ENCODE data around the gene NADK2. TPM values are rescaled to one million over a fixed set of nuclear protein-coding genes. Genes with fewer than 3 reads are reported as not detected.

The NADK2 gene
- total RNA-seq, 1 donor from 2014 or later, result 27.1 TPM

DNA sequence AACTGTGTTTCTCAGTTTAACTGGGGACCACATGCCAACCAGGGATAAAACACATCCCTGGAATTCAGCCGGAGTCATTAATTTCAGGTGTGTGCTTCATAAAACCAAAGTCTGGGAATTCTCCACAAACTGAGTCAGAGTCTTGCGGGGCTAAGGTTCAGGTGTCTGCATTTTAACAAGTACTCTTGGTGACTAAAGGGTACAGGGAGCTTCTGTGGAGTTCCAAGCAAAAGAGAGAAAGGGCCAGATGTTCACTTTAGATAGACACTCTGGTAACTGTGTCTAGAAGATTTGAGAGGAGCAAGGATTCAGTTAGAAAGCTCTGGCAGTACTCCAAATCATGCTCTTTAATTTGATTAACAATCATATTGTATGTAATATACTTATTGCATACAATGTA, 4.0 kb downstream of the NADK2 start:
- Histone ChIP-seq H3K9me3 (ENCODE audit: control insufficient read depth in 3 of 3, low read length in 3 of 3) (no peaks in the 10 kb centered on the region), H3K4me3 (ENCODE audit: low read length in 3 of 3) (no peak overlapping the region), H3K9ac (ENCODE audit: low read depth in 1 of 3, low read length in 3 of 3) (no peak overlapping the region), H3K4me1 (ENCODE audit: control insufficient read depth in 3 of 3, insufficient read depth in 3 of 3, low read length in 3 of 3) (peaks cover 21 to 32% (median 23%) of the 10 kb centered on the region in 3 donors), H3K36me3 (ENCODE audit: control insufficient read depth in 3 of 3, insufficient read depth in 3 of 3, low read length in 3 of 3) (no peaks in the 10 kb centered on the region), H3K27me3 (ENCODE audit: control insufficient read depth in 3 of 3, insufficient read depth in 3 of 3, low read length in 3 of 3) (no peaks in the 10 kb centered on the region), H3K27ac (ENCODE audit: low read depth, low read length) (no peak overlapping the region)

DNA sequence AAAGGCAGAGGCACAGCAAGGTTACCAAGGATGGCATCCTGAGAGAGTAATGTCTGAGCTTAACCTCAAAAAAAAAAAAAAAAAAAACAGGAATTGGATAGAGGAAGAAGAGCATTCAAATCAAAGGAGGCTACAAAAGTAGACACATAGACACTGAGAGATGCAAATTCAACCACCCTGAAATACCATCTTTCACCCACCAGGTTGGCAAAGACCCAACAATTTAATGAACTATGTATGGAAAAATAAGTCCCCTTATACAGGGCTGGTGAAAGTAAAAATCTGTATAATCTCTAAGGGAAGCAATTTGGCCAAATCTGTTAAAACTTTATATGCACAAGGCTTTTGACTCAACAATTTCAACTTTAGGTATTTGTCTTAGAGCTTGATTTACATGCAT, 4.9 kb downstream of the NADK2 start:
- Histone ChIP-seq H3K9me3 (ENCODE audit: control insufficient read depth in 3 of 3, low read length in 3 of 3) (no peaks in the 10 kb centered on the region), H3K4me3 (ENCODE audit: low read length in 3 of 3) (no peak overlapping the region), H3K36me3 (ENCODE audit: control insufficient read depth in 3 of 3, insufficient read depth in 3 of 3, low read length in 3 of 3) (no peaks in the 10 kb centered on the region), H3K4me1 (ENCODE audit: control insufficient read depth in 3 of 3, insufficient read depth in 3 of 3, low read length in 3 of 3) (peaks cover 18 to 29% (median 20%) of the 10 kb centered on the region in 3 donors), H3K27ac (ENCODE audit: low read depth, low read length) (no peak overlapping the region), H3K27me3 (ENCODE audit: control insufficient read depth in 3 of 3, insufficient read depth in 3 of 3, low read length in 3 of 3) (no peaks in the 10 kb centered on the region), H3K9ac (ENCODE audit: low read depth in 1 of 3, low read length in 3 of 3) (no peak overlapping the region)

DNA sequence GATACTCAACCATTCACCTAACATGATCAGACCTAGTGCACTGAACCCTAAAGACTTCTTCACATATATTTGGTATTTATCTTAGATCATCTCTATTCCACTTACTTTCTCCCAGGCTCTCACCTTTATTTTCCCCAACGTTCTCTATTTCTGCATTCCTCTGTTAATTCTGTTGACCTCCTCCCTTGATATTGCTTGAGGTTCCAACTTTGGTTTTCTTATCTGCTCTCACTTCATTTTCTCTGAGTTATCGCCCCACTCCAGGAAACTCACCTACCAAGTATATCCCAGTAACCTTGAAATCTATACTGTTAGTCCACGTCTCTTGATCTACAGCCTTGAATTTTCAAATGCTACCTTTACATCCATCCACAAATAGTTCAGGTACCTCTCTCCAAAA, 9.2 kb downstream of the NADK2 start:
- no peaks in the 10 kb centered on the region for H3K27me3 ChIP-seq (ENCODE audit: control insufficient read depth in 3 of 3, insufficient read depth in 3 of 3, low read length in 3 of 3)
- no peaks in the 10 kb centered on the region for H3K36me3 ChIP-seq (ENCODE audit: control insufficient read depth in 3 of 3, insufficient read depth in 3 of 3, low read length in 3 of 3)
- no peak overlapping the region for H3K4me3 ChIP-seq (ENCODE audit: low read length in 3 of 3)
- no peak overlapping the region for H3K9ac ChIP-seq (ENCODE audit: low read depth in 1 of 3, low read length in 3 of 3)
- no peaks in the 10 kb centered on the region for H3K9me3 ChIP-seq (ENCODE audit: control insufficient read depth in 3 of 3, low read length in 3 of 3)
- H3K27ac ChIP-seq (ENCODE audit: low read depth, low read length), result no peak overlapping the region
- peaks cover 0 to 8% (median 2%) of the 10 kb centered on the region in 3 donors for H3K4me1 ChIP-seq (ENCODE audit: control insufficient read depth in 3 of 3, insufficient read depth in 3 of 3, low read length in 3 of 3)

DNA sequence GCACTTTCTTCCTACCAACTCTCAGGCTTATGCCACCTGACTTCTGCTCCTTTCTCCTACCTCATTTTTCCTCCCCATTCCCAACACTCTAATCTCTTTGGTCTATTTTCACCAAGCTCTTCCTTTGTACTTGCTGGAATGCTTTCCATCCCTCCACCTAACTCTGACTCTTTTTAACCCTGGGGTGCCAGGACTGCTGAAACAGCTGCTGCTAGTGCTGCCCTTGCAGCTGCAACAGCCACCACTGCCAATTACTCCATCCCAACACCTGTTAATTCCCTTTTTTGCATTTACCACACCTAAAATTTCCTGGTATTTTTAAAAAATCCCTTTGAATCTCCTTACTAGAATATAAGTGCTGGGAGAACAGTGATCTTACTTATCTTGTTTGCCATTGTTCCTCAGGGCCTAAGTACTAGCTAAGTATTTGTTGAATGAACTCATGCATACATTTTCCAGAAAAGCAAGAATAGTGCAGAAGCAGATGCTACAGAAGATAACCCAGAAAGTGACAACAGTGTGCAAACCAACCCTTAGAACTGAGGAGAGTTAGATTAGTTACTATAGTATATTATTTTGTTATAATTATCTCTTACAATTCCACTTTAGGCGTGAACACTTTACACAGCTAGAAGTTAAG, 11.5 kb downstream of the NADK2 start:
- H3K27ac ChIP-seq (ENCODE audit: low read depth, low read length), result no peak overlapping the region
- H3K27me3 ChIP-seq (ENCODE audit: control insufficient read depth in 3 of 3, insufficient read depth in 3 of 3, low read length in 3 of 3), result no peaks in the 10 kb centered on the region
- no peak overlapping the region for H3K4me3 ChIP-seq (ENCODE audit: low read length in 3 of 3)
- H3K9ac ChIP-seq (ENCODE audit: low read depth in 1 of 3, low read length in 3 of 3), result no peak overlapping the region
- H3K4me1 ChIP-seq (ENCODE audit: control insufficient read depth in 3 of 3, insufficient read depth in 3 of 3, low read length in 3 of 3), result peaks cover 0 to 7% (median 0%) of the 10 kb centered on the region in 3 donors
- H3K36me3 ChIP-seq (ENCODE audit: control insufficient read depth in 3 of 3, insufficient read depth in 3 of 3, low read length in 3 of 3), result peaks cover 1 to 6% (median 4%) of the 10 kb centered on the region in 3 donors
- no peaks in the 10 kb centered on the region for H3K9me3 ChIP-seq (ENCODE audit: control insufficient read depth in 3 of 3, low read length in 3 of 3)

DNA sequence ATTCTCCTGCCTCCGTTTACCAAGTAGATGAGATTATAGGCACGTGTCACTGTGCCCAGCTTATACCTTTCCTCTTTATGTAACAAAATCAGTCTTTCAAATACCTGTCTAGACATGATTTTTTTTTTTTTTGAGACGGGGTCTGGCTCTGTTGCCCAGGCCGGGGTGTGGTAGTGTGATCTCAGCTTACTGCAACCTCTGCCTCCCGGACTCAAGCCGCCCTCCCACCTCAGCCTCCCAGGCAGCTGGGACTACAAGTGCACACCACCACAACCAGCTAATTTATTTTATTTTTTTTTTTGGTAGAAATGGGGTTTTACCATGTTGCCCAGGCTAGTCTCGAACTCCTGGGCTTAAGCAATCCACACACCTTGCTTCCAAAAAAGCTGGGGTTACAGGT, 13.2 kb downstream of the NADK2 start:
- H3K36me3 ChIP-seq (ENCODE audit: control insufficient read depth in 3 of 3, insufficient read depth in 3 of 3, low read length in 3 of 3), result peaks cover 6 to 15% (median 12%) of the 10 kb centered on the region in 3 donors
- no peak overlapping the region for H3K9ac ChIP-seq (ENCODE audit: low read depth in 1 of 3, low read length in 3 of 3)
- H3K27ac ChIP-seq (ENCODE audit: low read depth, low read length), result no peak overlapping the region

DNA sequence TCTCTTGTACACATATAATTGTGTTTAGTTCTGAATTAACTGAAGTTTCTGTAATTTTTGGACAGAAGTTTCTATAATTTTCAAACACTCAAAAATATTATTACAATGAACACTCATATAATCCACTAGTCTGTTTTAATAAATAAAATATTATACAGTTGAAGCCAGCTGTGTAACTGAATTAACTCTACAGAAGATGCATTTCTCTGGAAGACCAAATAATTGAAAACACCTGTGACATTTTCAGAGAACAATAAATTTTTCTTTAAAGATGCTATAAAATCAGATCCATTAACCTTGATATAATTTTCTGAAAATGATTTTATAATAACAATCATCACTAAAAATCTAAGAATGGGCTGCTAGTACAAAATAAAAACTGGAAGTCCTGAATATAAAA, 14.7 kb downstream of the NADK2 start:
- no peak overlapping the region for H3K4me3 ChIP-seq (ENCODE audit: low read length in 3 of 3)
- no peaks in the 10 kb centered on the region for H3K27me3 ChIP-seq (ENCODE audit: control insufficient read depth in 3 of 3, insufficient read depth in 3 of 3, low read length in 3 of 3)
- H3K36me3 ChIP-seq (ENCODE audit: control insufficient read depth in 3 of 3, insufficient read depth in 3 of 3, low read length in 3 of 3), result peaks cover 9 to 25% (median 12%) of the 10 kb centered on the region in 3 donors
- H3K9ac ChIP-seq (ENCODE audit: low read depth in 1 of 3, low read length in 3 of 3), result no peak overlapping the region
- peaks cover 0 to 7% (median 0%) of the 10 kb centered on the region in 3 donors for H3K4me1 ChIP-seq (ENCODE audit: control insufficient read depth in 3 of 3, insufficient read depth in 3 of 3, low read length in 3 of 3)
- H3K9me3 ChIP-seq (ENCODE audit: control insufficient read depth in 3 of 3, low read length in 3 of 3), result no peaks in the 10 kb centered on the region
- H3K27ac ChIP-seq (ENCODE audit: low read depth, low read length), result no peak overlapping the region

More for the DNA sequence above, 13.2 kb downstream of the NADK2 start:
- H3K4me1 ChIP-seq (ENCODE audit: control insufficient read depth in 3 of 3, insufficient read depth in 3 of 3, low read length in 3 of 3), result peaks cover 0 to 7% (median 0%) of the 10 kb centered on the region in 3 donors
- H3K4me3 ChIP-seq (ENCODE audit: low read length in 3 of 3), result no peak overlapping the region
- H3K27me3 ChIP-seq (ENCODE audit: control insufficient read depth in 3 of 3, insufficient read depth in 3 of 3, low read length in 3 of 3), result no peaks in the 10 kb centered on the region
- H3K9me3 ChIP-seq (ENCODE audit: control insufficient read depth in 3 of 3, low read length in 3 of 3), result no peaks in the 10 kb centered on the region

DNA sequence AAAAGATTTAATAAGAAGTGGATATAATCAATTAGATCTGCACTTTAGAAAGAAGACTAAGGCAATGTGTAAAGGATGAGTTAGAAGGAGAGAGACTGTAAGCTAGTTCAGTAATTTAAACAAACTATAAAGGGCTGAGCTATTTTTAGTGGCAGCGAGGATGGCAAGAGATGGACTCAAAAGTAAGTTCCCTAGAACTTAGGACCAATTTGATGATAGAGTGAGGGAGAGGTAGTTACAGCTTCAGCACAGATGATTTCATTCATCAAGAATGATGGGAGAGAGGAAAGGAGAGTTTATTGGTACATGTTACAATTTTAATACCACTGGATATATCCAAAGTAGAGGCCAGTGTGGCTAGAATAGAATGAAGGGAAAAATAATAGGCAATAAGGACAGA, 19.1 kb downstream of the NADK2 start:
- no peak overlapping the region for H3K27ac ChIP-seq (ENCODE audit: low read depth, low read length)
- H3K4me1 ChIP-seq (ENCODE audit: control insufficient read depth in 3 of 3, insufficient read depth in 3 of 3, low read length in 3 of 3), result no peaks in the 10 kb centered on the region
- H3K4me3 ChIP-seq (ENCODE audit: low read length in 3 of 3), result no peak overlapping the region
- H3K9ac ChIP-seq (ENCODE audit: low read depth in 1 of 3, low read length in 3 of 3), result no peak overlapping the region
- H3K27me3 ChIP-seq (ENCODE audit: control insufficient read depth in 3 of 3, insufficient read depth in 3 of 3, low read length in 3 of 3), result no peaks in the 10 kb centered on the region
- no peaks in the 10 kb centered on the region for H3K9me3 ChIP-seq (ENCODE audit: control insufficient read depth in 3 of 3, low read length in 3 of 3)
- H3K36me3 ChIP-seq (ENCODE audit: control insufficient read depth in 3 of 3, insufficient read depth in 3 of 3, low read length in 3 of 3), result peaks cover 15 to 40% (median 31%) of the 10 kb centered on the region in 3 donors

DNA sequence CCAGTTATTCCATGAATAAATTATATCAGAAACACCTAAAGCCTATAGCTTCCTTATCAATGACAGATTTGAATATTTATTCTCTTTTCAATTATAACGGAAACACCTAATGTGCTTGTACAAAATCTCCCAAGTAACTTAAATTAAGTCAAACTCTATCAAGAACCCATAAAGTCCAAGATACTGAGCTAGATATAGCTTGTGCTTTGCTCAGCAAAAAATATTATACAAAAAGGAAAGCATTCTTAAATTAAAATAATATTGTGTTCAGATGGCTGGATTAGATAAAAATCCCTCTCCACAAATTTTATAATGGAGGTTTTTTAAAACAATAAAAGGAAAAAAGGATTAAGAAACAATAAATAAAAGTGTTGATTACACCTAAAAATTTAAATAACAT, 23.7 kb downstream of the NADK2 start:
- Histone ChIP-seq H3K4me3 (ENCODE audit: low read length in 3 of 3) (no peak overlapping the region), H3K27me3 (ENCODE audit: control insufficient read depth in 3 of 3, insufficient read depth in 3 of 3, low read length in 3 of 3) (no peaks in the 10 kb centered on the region), H3K9me3 (ENCODE audit: control insufficient read depth in 3 of 3, low read length in 3 of 3) (no peaks in the 10 kb centered on the region), H3K4me1 (ENCODE audit: control insufficient read depth in 3 of 3, insufficient read depth in 3 of 3, low read length in 3 of 3) (no peaks in the 10 kb centered on the region), H3K36me3 (ENCODE audit: control insufficient read depth in 3 of 3, insufficient read depth in 3 of 3, low read length in 3 of 3) (peaks cover 10 to 41% (median 39%) of the 10 kb centered on the region in 3 donors), H3K27ac (ENCODE audit: low read depth, low read length) (no peak overlapping the region), H3K9ac (ENCODE audit: low read depth in 1 of 3, low read length in 3 of 3) (no peak overlapping the region)

DNA sequence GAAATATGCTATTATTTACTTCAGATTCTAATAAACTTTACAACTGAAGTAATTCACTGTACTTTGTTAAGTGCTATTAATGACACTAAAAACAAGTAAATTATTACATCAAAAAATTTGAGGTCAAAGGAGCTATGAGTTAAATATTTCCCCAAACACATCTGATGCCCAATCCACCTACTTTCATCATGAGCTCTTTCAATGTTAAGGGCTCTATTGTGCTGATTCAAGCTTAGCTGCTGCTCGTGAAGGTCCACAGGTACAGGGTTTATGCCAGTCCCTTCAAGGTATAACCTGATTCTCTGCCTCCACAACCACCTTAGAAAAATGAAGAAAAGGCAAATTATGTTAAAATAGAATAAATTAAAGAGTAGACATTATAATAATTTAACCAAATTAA, 24.2 kb downstream of the NADK2 start:
- H3K4me3 ChIP-seq (ENCODE audit: low read length in 3 of 3), result no peak overlapping the region
- H3K9ac ChIP-seq (ENCODE audit: low read depth in 1 of 3, low read length in 3 of 3), result no peak overlapping the region
- peaks cover 10 to 46% (median 39%) of the 10 kb centered on the region in 3 donors for H3K36me3 ChIP-seq (ENCODE audit: control insufficient read depth in 3 of 3, insufficient read depth in 3 of 3, low read length in 3 of 3)
- H3K27ac ChIP-seq (ENCODE audit: low read depth, low read length), result no peak overlapping the region
- no peaks in the 10 kb centered on the region for H3K9me3 ChIP-seq (ENCODE audit: control insufficient read depth in 3 of 3, low read length in 3 of 3)
- no peaks in the 10 kb centered on the region for H3K4me1 ChIP-seq (ENCODE audit: control insufficient read depth in 3 of 3, insufficient read depth in 3 of 3, low read length in 3 of 3)
- no peaks in the 10 kb centered on the region for H3K27me3 ChIP-seq (ENCODE audit: control insufficient read depth in 3 of 3, insufficient read depth in 3 of 3, low read length in 3 of 3)

DNA sequence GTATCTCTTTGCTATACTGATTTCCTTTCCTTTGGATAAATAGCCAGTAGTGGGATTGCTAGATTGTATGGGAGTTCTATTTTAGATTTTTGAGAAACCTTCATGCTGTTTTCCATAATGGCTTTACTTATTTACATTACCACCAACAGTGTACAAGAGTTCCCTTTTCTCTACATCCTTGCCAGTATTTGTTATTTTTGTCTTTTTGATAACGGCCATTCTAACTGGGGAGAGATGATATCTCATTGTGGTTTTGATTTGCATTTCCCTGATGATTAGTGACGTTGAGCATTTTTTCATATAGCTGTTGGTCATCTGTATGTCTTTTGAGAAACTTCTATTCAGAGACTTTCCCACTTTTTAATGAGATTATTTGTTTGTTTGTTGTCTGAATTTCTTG, 25.8 kb downstream of the NADK2 start:
- H3K9me3 ChIP-seq (ENCODE audit: control insufficient read depth in 3 of 3, low read length in 3 of 3), result no peaks in the 10 kb centered on the region
- no peak overlapping the region for H3K9ac ChIP-seq (ENCODE audit: low read depth in 1 of 3, low read length in 3 of 3)
- H3K4me3 ChIP-seq (ENCODE audit: low read length in 3 of 3), result no peak overlapping the region
- no peak overlapping the region for H3K27ac ChIP-seq (ENCODE audit: low read depth, low read length)
- no peaks in the 10 kb centered on the region for H3K4me1 ChIP-seq (ENCODE audit: control insufficient read depth in 3 of 3, insufficient read depth in 3 of 3, low read length in 3 of 3)
- H3K27me3 ChIP-seq (ENCODE audit: control insufficient read depth in 3 of 3, insufficient read depth in 3 of 3, low read length in 3 of 3), result no peaks in the 10 kb centered on the region
- peaks cover 9 to 44% (median 42%) of the 10 kb centered on the region in 3 donors for H3K36me3 ChIP-seq (ENCODE audit: control insufficient read depth in 3 of 3, insufficient read depth in 3 of 3, low read length in 3 of 3)

All from skeletal muscle tissue (tissue), 4 donors.